Chondrocyte (in vitro differentiated cells): ENCODE results near the gene LRCH1. TPM values are rescaled to one million over a fixed set of nuclear protein-coding genes. Genes with fewer than 3 reads are reported as not detected.
A peak's percentile ranks its signal among the peaks of the same experiment; 100 is the strongest.

Experiments used
- DNase-seq: peaks from one replicate; pipeline ENCODE4 v3.0.0; 2021; ENCODE audit warnings: mixed read lengths, low spot score
- H3K27ac Mint-ChIP-seq: one replicate; pipeline ENCODE4 v1.8.0; 2021; ENCODE audit warnings: mild to moderate bottlenecking, moderate library complexity, mixed read lengths; ENCODE audit not compliant: unreplicated experiment
- H3K27me3 Mint-ChIP-seq: 2 replicates; pipeline ENCODE4 v1.8.0; 2021; ENCODE audit warnings: low read depth, mixed read lengths
- H3K36me3 Mint-ChIP-seq: 2 replicates; pipeline ENCODE4 v1.8.0; 2021; ENCODE audit warnings: low read depth, mixed read lengths
- H3K4me1 Mint-ChIP-seq: 2 replicates; pipeline ENCODE4 v1.8.0; 2021; ENCODE audit warnings: low read depth, mild to moderate bottlenecking, mixed read lengths
- H3K4me3 Mint-ChIP-seq: one replicate; pipeline ENCODE4 v1.8.0; 2021; ENCODE audit warnings: mild to moderate bottlenecking, moderate library complexity, mixed read lengths; ENCODE audit not compliant: unreplicated experiment
- H3K9me3 Mint-ChIP-seq: 2 replicates; pipeline ENCODE4 v1.8.0; 2021; ENCODE audit warnings: low read depth, mixed read lengths
- CTCF ChIP-seq: fragments of 200-600 bp; sonication (generic); IDR thresholded peaks from 2 replicates; pipeline ENCODE4 v1.5.0; 2021; ENCODE audit warnings: antibody characterized with exemption, mild to moderate bottlenecking, moderate library complexity
- total RNA-seq: library from RNA; stranded (reverse); gene quantifications from 3 replicates; pipeline ENCODE4 v1.2.1, GENCODE V29; 2021

The LRCH1 gene
- total RNA-seq, 1 donor from 2014 or later = 14.4 TPM

GRCh38 chr13:46641274-46642081, 88.5 kb downstream of the LRCH1 start:
- H3K27ac Mint-ChIP-seq = peak overlapping the region; percentile 90
- H3K27me3 Mint-ChIP-seq = no peaks in the 10 kb centered on the region
- H3K36me3 Mint-ChIP-seq = peaks cover under 1% of the 10 kb centered on the region
- H3K4me3 Mint-ChIP-seq = peak overlapping the region; percentile 65
- no peak for DNase-seq
- TF ChIP-seq CTCF = no peak
- H3K9me3 Mint-ChIP-seq = no peaks in the 10 kb centered on the region
- H3K4me1 Mint-ChIP-seq = peaks cover 62% of the 10 kb centered on the region

GRCh38 chr13:46642254-46642653, 89.3 kb downstream of the LRCH1 start:
- Mint-ChIP-seq H3K4me3 (no peak overlapping the region), H3K27ac (no peak overlapping the region), H3K36me3 (no peaks in the 10 kb centered on the region), H3K27me3 (no peaks in the 10 kb centered on the region), H3K9me3 (no peaks in the 10 kb centered on the region), H3K4me1 (peaks cover 64% of the 10 kb centered on the region)
- no peak for DNase-seq
- no peak for TF ChIP-seq CTCF

GRCh38 chr13:46643165-46643777, 90.3 kb downstream of the LRCH1 start:
- Mint-ChIP-seq H3K4me3 (no peak overlapping the region), H3K4me1 (peaks cover 71% of the 10 kb centered on the region), H3K27me3 (no peaks in the 10 kb centered on the region), H3K27ac (no peak overlapping the region), H3K9me3 (no peaks in the 10 kb centered on the region), H3K36me3 (no peaks in the 10 kb centered on the region)
- no peak for TF ChIP-seq CTCF
- DNase-seq = no peak

- Mint-ChIP-seq H3K9me3 (no peaks in the 10 kb centered on the region), H3K27ac (no peak overlapping the region), H3K27me3 (no peaks in the 10 kb centered on the region), H3K4me1 (peaks cover 60% of the 10 kb centered on the region), H3K4me3 (no peak overlapping the region), H3K36me3 (no peaks in the 10 kb centered on the region)
- no peak for TF ChIP-seq CTCF
- DNase-seq = no peak
Measured at GRCh38 chr13:46644816-46645215, 91.8 kb downstream of the LRCH1 start.

- H3K36me3 Mint-ChIP-seq = no peaks in the 10 kb centered on the region
- peaks cover 43% of the 10 kb centered on the region for H3K4me1 Mint-ChIP-seq
- no peak overlapping the region for H3K27ac Mint-ChIP-seq
- H3K27me3 Mint-ChIP-seq = no peaks in the 10 kb centered on the region
- no peaks in the 10 kb centered on the region for H3K9me3 Mint-ChIP-seq
- no peak for DNase-seq
- H3K4me3 Mint-ChIP-seq = no peak overlapping the region
- no peak for TF ChIP-seq CTCF
Measured at GRCh38 chr13:46647512-46648065, 94.6 kb downstream of the LRCH1 start.
